T-helper 17 cell (primary cell): ENCODE measurements around the gene PCA3. TPM values are rescaled to one million over a fixed set of nuclear protein-coding genes. Genes with fewer than 3 reads are reported as not detected.

Experiments
- ATAC-seq: fragments of 150-1000 bp; cut with Tn5 transposase; 2 replicates; pipeline ENCODE4 v1.10.0; 2021; ENCODE audit warnings: mild to moderate bottlenecking, moderate library complexity
- DNase-seq, 3 donors: peaks; one replicate each; pipeline versions ENCODE4 v3.0.0 to v3.0.0-alpha.2; 2020 to 2021
- H3K9me3 ChIP-seq: one replicate; pipeline ENCODE4 v1.7.0; 2013; ENCODE audit warnings: low read length, mild to moderate bottlenecking; ENCODE audit not compliant: control insufficient read depth, poor library complexity, severe bottlenecking
- H3K27ac Mint-ChIP-seq: one replicate; pipeline ENCODE4 v1.8.0; 2022; ENCODE audit warnings: mild to moderate bottlenecking, moderate library complexity, mixed read lengths
- H3K27me3 Mint-ChIP-seq: one replicate; pipeline ENCODE4 v1.8.0; 2022; ENCODE audit warnings: mixed read lengths
- H3K36me3 Mint-ChIP-seq: one replicate; pipeline ENCODE4 v1.8.0; 2022; ENCODE audit warnings: low read depth, mixed read lengths
- H3K4me1 Mint-ChIP-seq: one replicate; pipeline ENCODE4 v1.8.0; 2022; ENCODE audit warnings: mild to moderate bottlenecking, mixed read lengths
- H3K4me3 Mint-ChIP-seq: one replicate; pipeline ENCODE4 v1.8.0; 2022; ENCODE audit warnings: mild to moderate bottlenecking, moderate library complexity, mixed read lengths
- total RNA-seq, 4 donors: library from RNA in 2 of 4; stranded (reverse) in 2 of 4; gene quantifications; one replicate each; pipeline ENCODE4 v1.2.3 and lab custom pipeline; 2022 to 2026

PCA3 gene
- total RNA-seq, 2 donors from 2014 or later: not detected

GRCh38 chr9:76812591-76812990 is 48.4 kb downstream of the PCA3 start:
- no peaks in the 10 kb centered on the region for H3K9me3 ChIP-seq
- no peak overlapping the region for H3K27ac Mint-ChIP-seq
- H3K4me3 Mint-ChIP-seq: no peak overlapping the region
- ATAC-seq (no peak), DNase-seq (no peak)
- H3K27me3 Mint-ChIP-seq: peaks cover 51% of the 10 kb centered on the region
- H3K36me3 Mint-ChIP-seq: no peaks in the 10 kb centered on the region
- no peaks in the 10 kb centered on the region for H3K4me1 Mint-ChIP-seq

- H3K27me3 Mint-ChIP-seq: peaks cover 48% of the 10 kb centered on the region
- no peaks in the 10 kb centered on the region for H3K36me3 Mint-ChIP-seq
- no peak overlapping the region for H3K27ac Mint-ChIP-seq
- no peaks in the 10 kb centered on the region for H3K4me1 Mint-ChIP-seq
- ATAC-seq (no peak), DNase-seq (no peak)
- no peak overlapping the region for H3K4me3 Mint-ChIP-seq
- no peaks in the 10 kb centered on the region for H3K9me3 ChIP-seq
Observed at GRCh38 chr9:76817489-76817888, 53.3 kb downstream of the PCA3 start.

- ATAC-seq: no peak
- no peaks in the 10 kb centered on the region for H3K4me1 Mint-ChIP-seq
- H3K4me3 Mint-ChIP-seq: no peak overlapping the region
Observed at GRCh38 chr9:76818271-76818670, 54.0 kb downstream of the PCA3 start.

GRCh38 chr9:76820431-76820830 is 56.2 kb downstream of the PCA3 start:
- DNase-seq (no peak), ATAC-seq (no peak)
- H3K9me3 ChIP-seq: no peaks in the 10 kb centered on the region
- Mint-ChIP-seq H3K27ac (no peak overlapping the region), H3K4me3 (no peak overlapping the region), H3K27me3 (peaks cover 27% of the 10 kb centered on the region), H3K4me1 (no peaks in the 10 kb centered on the region), H3K36me3 (no peaks in the 10 kb centered on the region)

More at GRCh38 chr9:76818271-76818670, 54.0 kb downstream of the PCA3 start:
- Mint-ChIP-seq H3K27me3 (peaks cover 43% of the 10 kb centered on the region), H3K36me3 (no peaks in the 10 kb centered on the region), H3K27ac (no peak overlapping the region)
- no peaks in the 10 kb centered on the region for H3K9me3 ChIP-seq
- DNase-seq: no peak

- H3K4me3 Mint-ChIP-seq: no peak overlapping the region
- peaks cover 15% of the 10 kb centered on the region for H3K27me3 Mint-ChIP-seq
- no peak for DNase-seq
- H3K4me1 Mint-ChIP-seq: no peaks in the 10 kb centered on the region
- peaks cover 5% of the 10 kb centered on the region for H3K36me3 Mint-ChIP-seq
- H3K9me3 ChIP-seq: no peaks in the 10 kb centered on the region
- ATAC-seq: no peak
- H3K27ac Mint-ChIP-seq: no peak overlapping the region
Observed at GRCh38 chr9:76827296-76828080, 63.2 kb downstream of the PCA3 start.

- Mint-ChIP-seq H3K36me3 (peaks cover 5% of the 10 kb centered on the region), H3K4me1 (no peaks in the 10 kb centered on the region), H3K27ac (no peak overlapping the region), H3K4me3 (no peak overlapping the region), H3K27me3 (peaks cover 15% of the 10 kb centered on the region)
- ATAC-seq (no peak), DNase-seq (no peak)
- no peaks in the 10 kb centered on the region for H3K9me3 ChIP-seq
Observed at GRCh38 chr9:76828447-76828846, 64.2 kb downstream of the PCA3 start.

GRCh38 chr9:76835571-76836283 is 71.5 kb downstream of the PCA3 start:
- Mint-ChIP-seq H3K4me3 (no peak overlapping the region), H3K4me1 (no peaks in the 10 kb centered on the region), H3K36me3 (peaks cover 4% of the 10 kb centered on the region), H3K27me3 (peaks cover 16% of the 10 kb centered on the region), H3K27ac (no peak overlapping the region)
- H3K9me3 ChIP-seq: no peaks in the 10 kb centered on the region
- DNase-seq (no peak), ATAC-seq (no peak)

Other genes with a start within 250 kb of the PCA3 start
- under 1 TPM in 1 of 2 donors, not detected in 1; 0.40 TPM for gene PRUNE2, start 141.7 kb downstream of the PCA3 start, total RNA-seq